Neuronal stem cell (in vitro differentiated cells): Measurements from ENCODE around the gene DPH7.

Experiments
- DNase-seq: peaks from one replicate; pipeline ENCODE4 v3.0.0-alpha.2; 2013; ENCODE audit warnings: low spot score
- H2AFZ ChIP-seq: one replicate; pipeline ENCODE4 v1.6.1; 2013; ENCODE audit warnings: mild to moderate bottlenecking, low read length, inconsistent platforms
- H2AK5ac ChIP-seq: 2 replicates; pipeline ENCODE4 v1.6.1; 2013; ENCODE audit warnings: low read depth, mild to moderate bottlenecking, inconsistent platforms, low read length, moderate library complexity, mixed read lengths
- H2BK120ac ChIP-seq: 2 replicates; pipeline ENCODE4 v1.6.1; 2013; ENCODE audit warnings: low read depth, mild to moderate bottlenecking, inconsistent platforms, low read length, moderate library complexity, mixed read lengths
- H2BK12ac ChIP-seq: one replicate; pipeline ENCODE4 v1.6.1; 2013; ENCODE audit warnings: low read length, inconsistent platforms
- H2BK15ac ChIP-seq: 2 replicates; pipeline ENCODE4 v1.6.1; 2013; ENCODE audit warnings: mild to moderate bottlenecking, low read length, inconsistent platforms, mixed read lengths
- H2BK5ac ChIP-seq: one replicate; pipeline ENCODE4 v1.6.1; 2013; ENCODE audit warnings: inconsistent platforms, mild to moderate bottlenecking, low read length, moderate library complexity
- H3K14ac ChIP-seq: one replicate; pipeline ENCODE4 v1.6.1; 2013; ENCODE audit warnings: low read length, inconsistent platforms
- H3K18ac ChIP-seq: 2 replicates; pipeline ENCODE4 v1.6.1; 2013; ENCODE audit warnings: low read length, inconsistent platforms
- H3K23ac ChIP-seq: 2 replicates; pipeline ENCODE4 v1.6.1; 2013; ENCODE audit warnings: low read depth, mild to moderate bottlenecking, mixed read lengths, low read length, inconsistent platforms; ENCODE audit not compliant: poor library complexity
- H3K27ac ChIP-seq: replicated peaks from 3 replicates; pipeline ENCODE4 v1.5.1; 2013; ENCODE audit warnings: low read length, inconsistent platforms
- H3K27me3 ChIP-seq, 3 experiments: 2 replicates each; pipeline ENCODE4 v1.6.1; 2013; ENCODE audit warnings: low read length in 3 of 3, mild to moderate bottlenecking in 2 of 3, inconsistent platforms in 1 of 3, low read depth in 1 of 3, mixed read lengths in 1 of 3, moderate library complexity in 1 of 3; ENCODE audit not compliant: control insufficient read depth in 3 of 3, insufficient read depth in 3 of 3
- H3K36me3 ChIP-seq, 2 donors: replicated peaks in 1 of 2; 2 replicates each; pipeline ENCODE4 v1.6.1; 2013; ENCODE audit warnings: low read length in 2 of 2; ENCODE audit not compliant: control insufficient read depth in 2 of 2, insufficient read depth in 2 of 2
- H3K4ac ChIP-seq: 2 replicates; pipeline ENCODE4 v1.6.1; 2013; ENCODE audit warnings: inconsistent platforms, mild to moderate bottlenecking, low read length, moderate library complexity
- H3K4me1 ChIP-seq, 2 donors: 1 replicate in 1 of 2; 2 replicates in 1 of 2; pipeline ENCODE4 v1.6.1; 2013; ENCODE audit warnings: low read length in 2 of 2, low read depth in 1 of 2; ENCODE audit not compliant: control insufficient read depth in 2 of 2, insufficient read depth in 1 of 2
- H3K4me2 ChIP-seq: one replicate; pipeline ENCODE4 v1.6.1; 2013; ENCODE audit warnings: mild to moderate bottlenecking, low read length, inconsistent platforms; ENCODE audit not compliant: insufficient read depth, poor library complexity, severe bottlenecking
- H3K4me3 ChIP-seq, 2 donors: 2 replicates each; pipeline ENCODE4 v1.5.1; 2013; ENCODE audit warnings: low read length in 2 of 2, mild to moderate bottlenecking in 2 of 2, inconsistent platforms in 1 of 2, moderate library complexity in 1 of 2
- H3K79me1 ChIP-seq: one replicate; pipeline ENCODE4 v1.6.1; 2013; ENCODE audit warnings: low read depth, mild to moderate bottlenecking, inconsistent platforms, low read length, moderate library complexity
- H3K9ac ChIP-seq: one replicate; pipeline ENCODE4 v1.6.1; 2013; ENCODE audit warnings: mild to moderate bottlenecking, low read depth, low read length, inconsistent platforms; ENCODE audit not compliant: poor library complexity
- H3K9me3 ChIP-seq, 2 donors: replicated peaks in 1 of 2; 2 replicates each; pipeline versions ENCODE3 to v1.6.1; 2013; ENCODE audit warnings: low read length in 2 of 2, mild to moderate bottlenecking in 2 of 2, inconsistent platforms in 1 of 2, low read depth in 1 of 2, mixed read lengths in 1 of 2, moderate library complexity in 1 of 2; ENCODE audit not compliant: control insufficient read depth in 2 of 2, insufficient read depth in 1 of 2
- H4K8ac ChIP-seq: one replicate; pipeline ENCODE4 v1.6.1; 2013; ENCODE audit warnings: low read depth, mild to moderate bottlenecking, inconsistent platforms, low read length, moderate library complexity
- H4K91ac ChIP-seq: one replicate; pipeline ENCODE4 v1.6.1; 2013; ENCODE audit warnings: low read length, low read depth, mild to moderate bottlenecking, inconsistent platforms; ENCODE audit not compliant: poor library complexity
- WGBS, 2 donors: extraction: QIAGEN DNeasy Blood & Tissue Kit; methylation state at CpG; one replicate each; pipeline ENCODE4 v1.1.7; 2013; ENCODE audit warnings: missing lambda C conversion rate in 2 of 2, mixed read lengths in 1 of 2; ENCODE audit not compliant: insufficient read length in 2 of 2, insufficient replicate concordance in 1 of 2; ENCODE audit errors: extremely low coverage in 2 of 2; 5-methylcytosine and 5-hydroxymethylcytosine counted together

DPH7 gene

GRCh38 chr9:137613738-137614523, 35.2 kb upstream of the DPH7 start:
- Histone ChIP-seq H2AFZ (no peak overlapping the region), H3K4me2 (no peak overlapping the region), H2AK5ac (no peak overlapping the region), H4K91ac (peak overlapping the region; percentile 64), H3K4me3 (no peak overlapping the region), H3K23ac (peak overlapping the region; percentile 85), H2BK120ac (no peak overlapping the region), H2BK15ac (no peak overlapping the region), H3K9me3 (no peaks in the 10 kb centered on the region), H4K8ac (peak overlapping the region; percentile 17), H2BK5ac (peak overlapping the region; percentile 13), H3K4ac (no peak overlapping the region), H3K18ac (no peak overlapping the region), H3K36me3 (peaks cover 24 to 46% of the 10 kb centered on the region in 2 donors), H3K79me1 (peaks cover 20% of the 10 kb centered on the region), H3K4me1 (peaks cover 5 to 6% of the 10 kb centered on the region in 2 donors), H3K14ac (no peak overlapping the region), H2BK12ac (no peak overlapping the region), H3K27me3 (no peaks in the 10 kb centered on the region), H3K27ac (no peak overlapping the region), H3K9ac (peak overlapping the region; percentile 60)
- DNase-seq: no peak
- WGBS, 2 donors: no CpG with 5 or more reads among the region's 27 CpGs

DNA sequence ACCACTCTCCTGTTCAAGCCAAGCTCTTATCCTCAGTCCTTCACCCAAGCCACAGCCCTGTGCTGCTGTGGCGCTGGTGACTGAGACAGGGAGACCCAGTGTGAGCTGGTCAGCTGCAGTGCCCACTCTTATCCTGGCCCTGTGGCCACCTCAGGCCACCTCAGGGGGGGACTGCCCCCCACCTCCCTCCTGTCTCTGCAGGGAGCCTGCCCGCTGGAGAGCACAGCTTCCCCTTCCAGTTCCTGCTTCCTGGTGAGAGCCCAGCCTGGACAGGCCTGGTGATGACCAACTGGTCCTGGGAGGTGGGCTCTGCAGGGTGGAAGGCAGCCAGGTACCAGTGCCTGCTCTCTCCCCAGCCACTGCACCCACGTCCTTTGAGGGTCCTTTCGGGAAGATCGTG, 34.5 kb upstream of the DPH7 start:
- no peak overlapping the region for H2BK5ac ChIP-seq
- H3K27me3 ChIP-seq: no peaks in the 10 kb centered on the region

DNA sequence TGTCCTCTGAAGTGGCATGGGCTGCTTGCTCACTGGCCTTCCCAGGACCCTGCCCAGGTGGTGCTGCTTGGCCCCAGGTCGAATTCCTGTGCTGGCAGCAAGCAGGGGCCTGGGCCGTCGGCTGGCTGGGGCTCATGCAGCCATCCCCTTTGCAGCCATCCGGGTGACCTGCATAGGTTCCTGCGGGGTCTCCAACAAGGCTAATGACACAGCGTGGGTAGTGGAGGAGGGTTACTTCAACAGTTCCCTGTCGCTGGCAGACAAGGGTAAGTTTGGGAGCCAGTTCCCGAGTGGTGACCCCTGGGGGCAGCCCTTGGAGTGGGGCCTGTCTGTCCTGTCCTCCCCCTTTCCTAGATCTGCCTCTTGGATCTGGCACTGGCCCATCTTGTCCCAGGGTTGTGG, 34.0 kb upstream of the DPH7 start:
- Histone ChIP-seq H3K27me3 (no peaks in the 10 kb centered on the region), H2BK5ac (no peak overlapping the region), H2BK120ac (no peak overlapping the region), H2AFZ (no peak overlapping the region), H3K9ac (no peak overlapping the region), H3K27ac (no peak overlapping the region), H3K23ac (no peak overlapping the region), H3K4ac (no peak overlapping the region), H3K79me1 (peaks cover 14% of the 10 kb centered on the region), H3K18ac (peak overlapping the region; percentile 46), H3K4me2 (no peak overlapping the region), H3K14ac (no peak overlapping the region), H2AK5ac (no peak overlapping the region), H2BK15ac (no peak overlapping the region), H3K36me3 (peaks cover 24 to 44% of the 10 kb centered on the region in 2 donors), H4K8ac (no peak overlapping the region), H3K4me1 (peaks cover 3% of the 10 kb centered on the region in 2 donors), H4K91ac (no peak overlapping the region), H3K4me3 (no peak overlapping the region), H3K9me3 (no peaks in the 10 kb centered on the region), H2BK12ac (no peak overlapping the region)
- DNase-seq: no peak
- no CpG with 5 or more reads among the region's 8 CpGs for WGBS, 2 donors

More for the DNA sequence above, 34.5 kb upstream of the DPH7 start:
- Histone ChIP-seq H3K4ac (no peak overlapping the region), H3K79me1 (peaks cover 19% of the 10 kb centered on the region), H3K23ac (no peak overlapping the region), H4K91ac (no peak overlapping the region), H4K8ac (no peak overlapping the region), H2BK15ac (no peak overlapping the region), H2BK120ac (no peak overlapping the region), H3K36me3 (peaks cover 24 to 46% of the 10 kb centered on the region in 2 donors), H3K4me3 (no peak overlapping the region), H3K9me3 (no peaks in the 10 kb centered on the region), H3K4me2 (no peak overlapping the region), H3K9ac (no peak overlapping the region), H3K4me1 (peaks cover 5 to 6% of the 10 kb centered on the region in 2 donors), H2BK12ac (no peak overlapping the region), H2AK5ac (no peak overlapping the region), H3K27ac (no peak overlapping the region), H3K14ac (no peak overlapping the region), H2AFZ (no peak overlapping the region), H3K18ac (no peak overlapping the region)
- WGBS, 2 donors: no CpG with 5 or more reads among the region's 5 CpGs
- DNase-seq: no peak

DNA sequence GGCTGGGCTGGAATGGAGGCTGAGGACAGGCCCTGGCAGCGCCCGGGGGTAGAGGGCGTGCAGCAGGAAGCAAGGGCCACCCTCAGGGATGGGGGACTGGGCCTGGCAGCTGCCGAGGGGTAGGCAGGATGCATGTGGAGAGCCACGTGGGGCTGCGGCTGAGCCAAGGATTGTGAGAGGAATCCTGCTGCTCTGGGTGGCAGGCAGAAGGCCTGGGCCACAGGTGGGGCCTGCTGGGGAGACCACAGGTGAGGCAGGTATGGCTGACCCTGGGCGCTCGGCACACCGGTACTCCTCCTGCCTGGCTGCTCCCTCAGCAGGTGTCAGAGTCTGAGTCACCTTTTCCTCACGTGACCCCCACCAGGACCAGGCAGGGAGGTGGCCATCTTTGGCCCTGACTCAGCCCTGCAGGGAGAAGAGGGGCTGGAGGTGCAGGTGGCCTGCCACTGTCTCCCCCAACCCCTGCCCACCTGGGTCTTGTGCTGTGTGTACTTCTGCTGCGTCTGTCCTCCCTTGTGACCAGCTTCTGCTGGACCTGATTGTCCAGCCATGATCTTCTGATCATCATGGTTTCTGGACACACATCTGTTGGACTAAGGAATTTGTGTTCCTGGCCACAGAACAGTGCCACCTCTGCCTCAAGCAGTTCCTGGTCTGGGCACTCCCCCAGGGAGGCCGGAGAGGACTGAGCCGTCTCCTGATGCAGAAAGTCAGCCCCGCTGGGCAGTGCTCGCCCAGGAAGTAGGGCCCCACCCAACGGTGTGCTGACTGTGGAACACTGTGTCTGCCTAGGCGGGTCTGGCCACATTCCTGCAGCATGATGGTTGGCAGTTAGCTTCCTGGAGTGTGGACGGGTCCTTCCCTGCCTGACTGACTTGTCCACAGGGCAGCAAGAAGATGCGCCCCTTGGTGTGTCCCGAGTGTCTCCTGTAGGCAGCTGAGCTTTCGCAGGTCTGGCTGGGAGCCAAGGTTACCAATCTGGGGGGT, 33.2 kb upstream of the DPH7 start:
- Histone ChIP-seq H4K8ac (no peak overlapping the region), H4K91ac (peak overlapping the region; percentile 59), H2BK15ac (no peak overlapping the region), H2BK5ac (no peak overlapping the region), H2AFZ (no peak overlapping the region), H3K79me1 (peaks cover 10% of the 10 kb centered on the region), H3K9ac (peak overlapping the region; percentile 46), H3K27me3 (no peaks in the 10 kb centered on the region), H2BK120ac (no peak overlapping the region), H3K23ac (peak overlapping the region; percentile 67), H3K9me3 (no peaks in the 10 kb centered on the region), H3K18ac (peak overlapping the region; percentile 23), H3K4me2 (no peak overlapping the region), H3K4ac (no peak overlapping the region), H2AK5ac (peak overlapping the region; percentile 33), H3K4me3 (no peak overlapping the region), H3K27ac (no peak overlapping the region), H3K14ac (no peak overlapping the region), H2BK12ac (no peak overlapping the region), H3K4me1 (peaks cover 3 to 4% of the 10 kb centered on the region in 2 donors), H3K36me3 (peaks cover 24 to 38% of the 10 kb centered on the region in 2 donors)
- DNase-seq: no peak
- WGBS, 2 donors: no CpG with 5 or more reads among the region's 21 CpGs
